ENCODE data around the gene TPD52L2. TPM values are rescaled to one million over a fixed set of nuclear protein-coding genes. Genes with fewer than 3 reads are reported as not detected.

The TPD52L2 gene
- total RNA-seq, 1 donor from 2014 or later, result 66.7 TPM

- no peak for DNase-seq (ENCODE audit: low spot score)
- intact Hi-C loops (cut with micrococcal nuclease), result no loop called here
- Mint-ChIP-seq H3K27me3 (ENCODE audit: low read depth) (peaks cover 42% of the 10 kb centered on the region), H3K4me1 (ENCODE audit: low read depth) (peaks cover 16% of the 10 kb centered on the region), H3K4me3 (ENCODE audit: low read depth) (peak overlapping the region; percentile 90), H3K27ac (peak overlapping the region; percentile 60), H3K9me3 (no peaks in the 10 kb centered on the region), H3K36me3 (ENCODE audit: low read depth) (peaks cover 5% of the 10 kb centered on the region)
These were observed 34.9 kb upstream of the TPD52L2 start for GRCh38 chr20:63829945-63830835.

GRCh38 chr20:63830841-63831588 is 34.1 kb upstream of the TPD52L2 start, which contains the start of gene ZBTB46:
TSS of gene ZBTB46 (minus strand) at chr20:63831264. CDS start at chr20:63790757, 40,507 bp downstream.
- H3K4me3 Mint-ChIP-seq (ENCODE audit: low read depth), result peak within 1 kb of the TSS; percentile 90
- peaks cover 34% of the 10 kb centered on the region for H3K27me3 Mint-ChIP-seq (ENCODE audit: low read depth)
- no peaks in the 10 kb centered on the region for H3K9me3 Mint-ChIP-seq
- peaks cover 13% of the 10 kb centered on the region for H3K4me1 Mint-ChIP-seq (ENCODE audit: low read depth)
- DNase-seq (ENCODE audit: low spot score), result no peak
- no peak within 1 kb of the TSS for H3K27ac Mint-ChIP-seq
- peaks cover 5% of the 10 kb centered on the region for H3K36me3 Mint-ChIP-seq (ENCODE audit: low read depth)
- intact Hi-C loops (cut with micrococcal nuclease), result no loop called here

- Mint-ChIP-seq H3K4me3 (ENCODE audit: low read depth) (no peak overlapping the region), H3K36me3 (ENCODE audit: low read depth) (peaks cover 5% of the 10 kb centered on the region), H3K27me3 (ENCODE audit: low read depth) (peaks cover 33% of the 10 kb centered on the region), H3K4me1 (ENCODE audit: low read depth) (peaks cover 12% of the 10 kb centered on the region), H3K9me3 (no peaks in the 10 kb centered on the region), H3K27ac (no peak overlapping the region)
- no peak for DNase-seq (ENCODE audit: low spot score)
- intact Hi-C loops (cut with micrococcal nuclease), result no loop called here
These were observed 33.5 kb upstream of the TPD52L2 start for GRCh38 chr20:63831646-63831992.

- peaks cover 12% of the 10 kb centered on the region for H3K4me1 Mint-ChIP-seq (ENCODE audit: low read depth)
- no peaks in the 10 kb centered on the region for H3K9me3 Mint-ChIP-seq
- H3K27me3 Mint-ChIP-seq (ENCODE audit: low read depth), result peaks cover 29% of the 10 kb centered on the region
- peak overlapping the region; percentile 26 for H3K4me3 Mint-ChIP-seq (ENCODE audit: low read depth)
- intact Hi-C loops (cut with micrococcal nuclease), result no loop called here
- peaks cover 5% of the 10 kb centered on the region for H3K36me3 Mint-ChIP-seq (ENCODE audit: low read depth)
- no peak for DNase-seq (ENCODE audit: low spot score)
- H3K27ac Mint-ChIP-seq, result no peak overlapping the region
These were observed 32.9 kb upstream of the TPD52L2 start for GRCh38 chr20:63831993-63832686.

GRCh38 chr20:63833776-63834490 is 31.1 kb upstream of the TPD52L2 start:
- Mint-ChIP-seq H3K27ac (no peak overlapping the region), H3K9me3 (no peaks in the 10 kb centered on the region), H3K4me3 (ENCODE audit: low read depth) (peak overlapping the region; percentile 11), H3K27me3 (ENCODE audit: low read depth) (peaks cover 22% of the 10 kb centered on the region), H3K4me1 (ENCODE audit: low read depth) (peaks cover 12% of the 10 kb centered on the region), H3K36me3 (ENCODE audit: low read depth) (peaks cover 5% of the 10 kb centered on the region)
- no peak for DNase-seq (ENCODE audit: low spot score)
- intact Hi-C loops (cut with micrococcal nuclease), result no loop called here

- DNase-seq (ENCODE audit: low spot score), result no peak
- Mint-ChIP-seq H3K36me3 (ENCODE audit: low read depth) (peaks cover 5% of the 10 kb centered on the region), H3K4me3 (ENCODE audit: low read depth) (no peak overlapping the region), H3K9me3 (no peaks in the 10 kb centered on the region), H3K27me3 (ENCODE audit: low read depth) (peaks cover 16% of the 10 kb centered on the region), H3K27ac (no peak overlapping the region), H3K4me1 (ENCODE audit: low read depth) (peaks cover 7% of the 10 kb centered on the region)
- intact Hi-C loops (cut with micrococcal nuclease), result no loop called here
These were observed 30.6 kb upstream of the TPD52L2 start for GRCh38 chr20:63834491-63834880.

- Mint-ChIP-seq H3K27me3 (ENCODE audit: low read depth) (peaks cover 10% of the 10 kb centered on the region), H3K4me3 (ENCODE audit: low read depth) (no peak overlapping the region), H3K36me3 (ENCODE audit: low read depth) (no peaks in the 10 kb centered on the region), H3K9me3 (no peaks in the 10 kb centered on the region), H3K27ac (no peak overlapping the region), H3K4me1 (ENCODE audit: low read depth) (no peaks in the 10 kb centered on the region)
- no peak for DNase-seq (ENCODE audit: low spot score)
- intact Hi-C loops (cut with micrococcal nuclease), result no loop called here
These were observed 29.8 kb upstream of the TPD52L2 start for GRCh38 chr20:63835021-63835858.

GRCh38 chr20:63836458-63837344 is 28.4 kb upstream of the TPD52L2 start:
- no peak for DNase-seq (ENCODE audit: low spot score)
- Mint-ChIP-seq H3K4me1 (ENCODE audit: low read depth) (no peaks in the 10 kb centered on the region), H3K27ac (no peak overlapping the region), H3K27me3 (ENCODE audit: low read depth) (peaks cover 12% of the 10 kb centered on the region), H3K36me3 (ENCODE audit: low read depth) (no peaks in the 10 kb centered on the region), H3K9me3 (no peaks in the 10 kb centered on the region), H3K4me3 (ENCODE audit: low read depth) (no peak overlapping the region)
- intact Hi-C loops (cut with micrococcal nuclease), result no loop called here

- H3K4me3 Mint-ChIP-seq (ENCODE audit: low read depth), result no peak overlapping the region
- no peak overlapping the region for H3K27ac Mint-ChIP-seq
- no peaks in the 10 kb centered on the region for H3K36me3 Mint-ChIP-seq (ENCODE audit: low read depth)
- H3K9me3 Mint-ChIP-seq, result no peaks in the 10 kb centered on the region
- no peak for DNase-seq (ENCODE audit: low spot score)
- intact Hi-C loops (cut with micrococcal nuclease), result no loop called here
- H3K27me3 Mint-ChIP-seq (ENCODE audit: low read depth), result peaks cover 16% of the 10 kb centered on the region
- H3K4me1 Mint-ChIP-seq (ENCODE audit: low read depth), result no peaks in the 10 kb centered on the region
These were observed 27.6 kb upstream of the TPD52L2 start for GRCh38 chr20:63837479-63837878.

GRCh38 chr20:63839620-63840019 is 25.4 kb upstream of the TPD52L2 start:
- H3K27me3 Mint-ChIP-seq (ENCODE audit: low read depth), result peaks cover 22% of the 10 kb centered on the region
- no peak for DNase-seq (ENCODE audit: low spot score)
- no peak overlapping the region for H3K27ac Mint-ChIP-seq

GRCh38 chr20:63840405-63840828 is 24.7 kb upstream of the TPD52L2 start:
- Mint-ChIP-seq H3K27ac (no peak overlapping the region), H3K4me3 (ENCODE audit: low read depth) (no peak overlapping the region), H3K27me3 (ENCODE audit: low read depth) (peaks cover 27% of the 10 kb centered on the region), H3K4me1 (ENCODE audit: low read depth) (peaks cover 4% of the 10 kb centered on the region), H3K36me3 (ENCODE audit: low read depth) (no peaks in the 10 kb centered on the region), H3K9me3 (no peaks in the 10 kb centered on the region)
- intact Hi-C loops (cut with micrococcal nuclease), result no loop called here
- no peak for DNase-seq (ENCODE audit: low spot score)

More at GRCh38 chr20:63839620-63840019, 25.4 kb upstream of the TPD52L2 start:
- Mint-ChIP-seq H3K9me3 (no peaks in the 10 kb centered on the region), H3K4me3 (ENCODE audit: low read depth) (no peak overlapping the region), H3K4me1 (ENCODE audit: low read depth) (peaks cover 4% of the 10 kb centered on the region), H3K36me3 (ENCODE audit: low read depth) (no peaks in the 10 kb centered on the region)
- intact Hi-C loops (cut with micrococcal nuclease), result no loop called here

Measured in activated T-helper 2 cell treated with anti-CD3 and anti-CD28 coated beads, Interferon-gamma antibody, Interleukin-2, Interleukin-4, amounts not matched to agents 10 μg/mL and 5 μg/mL and 100 μg/mL, durations not matched to agents 14 hours and 24 hours and 36 hours (primary cell).